Ishikawa (cell line): ENCODE data around the gene TRIM15.

ENCODE experiments used
- CEBPB ChIP-seq: IDR thresholded peaks from 2 replicates; pipeline ENCODE4 v1.6.1; 2012
- EP300 ChIP-seq: IDR thresholded peaks from 2 replicates; pipeline ENCODE4 v1.6.1; 2012; ENCODE audit warnings: borderline replicate concordance
- RAD21 ChIP-seq: IDR thresholded peaks from 2 replicates; pipeline ENCODE4 v1.6.1; 2012; ENCODE audit warnings: low read depth
- REST ChIP-seq: IDR thresholded peaks from 2 replicates; pipeline ENCODE4 v1.6.1; 2012; ENCODE audit warnings: low read depth, mild to moderate bottlenecking
- TAF1 ChIP-seq: IDR thresholded peaks from 2 replicates; pipeline ENCODE4 v1.6.1; 2012; ENCODE audit warnings: low read depth, mild to moderate bottlenecking
- TCF12 ChIP-seq: IDR thresholded peaks from 2 replicates; pipeline ENCODE4 v1.6.1; 2012; ENCODE audit warnings: low read depth
- TF ChIP-seq, protein P1 (sequence below): IDR thresholded peaks from 2 replicates; pipeline ENCODE4 v1.6.1; 2012

GRCh38 chr6:30196376-30196775, 33.0 kb downstream of the TRIM15 start:
- TF ChIP-seq EP300: no peak
- no peak for TF ChIP-seq RAD21
- no peak for TF ChIP-seq REST
- no peak for TF ChIP-seq CEBPB
- TF ChIP-seq TAF1: no peak
- TF ChIP-seq, protein P1, sequence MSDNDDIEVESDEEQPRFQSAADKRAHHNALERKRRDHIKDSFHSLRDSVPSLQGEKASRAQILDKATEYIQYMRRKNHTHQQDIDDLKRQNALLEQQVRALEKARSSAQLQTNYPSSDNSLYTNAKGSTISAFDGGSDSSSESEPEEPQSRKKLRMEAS: no peak
- no peak for TF ChIP-seq TCF12
